Subcutaneous abdominal adipose tissue (tissue), 5 donors: ENCODE data around the gene MEGF9.
"Not testable (repeated sequence)": the region's sequence is repeated elsewhere in the genome, so short reads cannot be mapped to it uniquely, and the experiment has no call there.

Experiments used
- H3K27ac ChIP-seq: one replicate; pipeline ENCODE4 v1.7.0; 2013; ENCODE audit warnings: low read depth, mild to moderate bottlenecking, inconsistent platforms, low read length, moderate library complexity
- H3K27me3 ChIP-seq, 5 donors: one replicate each; pipeline ENCODE4 v1.7.0; 2013; ENCODE audit warnings: low read length in 5 of 5, inconsistent platforms in 1 of 5; ENCODE audit not compliant: control insufficient read depth in 5 of 5, insufficient read depth in 4 of 5
- H3K36me3 ChIP-seq, 5 donors: one replicate each; pipeline ENCODE4 v1.7.0; 2013; ENCODE audit warnings: low read length in 5 of 5; ENCODE audit not compliant: control insufficient read depth in 5 of 5, insufficient read depth in 5 of 5
- H3K4me1 ChIP-seq, 5 donors: one replicate each; pipeline ENCODE4 v1.7.0; 2013; ENCODE audit warnings: low read length in 5 of 5, mild to moderate bottlenecking in 3 of 5, moderate library complexity in 1 of 5; ENCODE audit not compliant: control insufficient read depth in 5 of 5, insufficient read depth in 5 of 5
- H3K4me3 ChIP-seq, 5 donors: one replicate each; pipeline ENCODE4 v1.7.0; 2013; ENCODE audit warnings: low read length in 5 of 5, low read depth in 1 of 5
- H3K9ac ChIP-seq, 5 donors: one replicate each; pipeline ENCODE4 v1.7.0; 2013; ENCODE audit warnings: low read length in 5 of 5, mild to moderate bottlenecking in 4 of 5, moderate library complexity in 3 of 5
- H3K9me3 ChIP-seq, 5 donors: one replicate each; pipeline ENCODE4 v1.7.0; 2013; ENCODE audit warnings: low read length in 5 of 5; ENCODE audit not compliant: control insufficient read depth in 5 of 5
- donor health status: healthy.
- donor health status: healthy.
- donor health status: healthy.
- donor health status: healthy.
- donor health status: healthy.

MEGF9 gene

GRCh38 chr9:120746366-120746765, 32.1 kb upstream of the MEGF9 start:
- not testable (repeated sequence) for H3K9ac ChIP-seq, H3K27ac ChIP-seq, H3K36me3 ChIP-seq, H3K4me3 ChIP-seq, H3K9me3 ChIP-seq, H3K27me3 ChIP-seq, H3K4me1 ChIP-seq

GRCh38 chr9:120745278-120745677, 31.0 kb upstream of the MEGF9 start:
- no peak overlapping the region for H3K9ac ChIP-seq
- H3K4me3 ChIP-seq = no peak overlapping the region
- no peaks in the 10 kb centered on the region for H3K9me3 ChIP-seq
- no peaks in the 10 kb centered on the region for H3K36me3 ChIP-seq
- H3K4me1 ChIP-seq = no peaks in the 10 kb centered on the region
- H3K27me3 ChIP-seq = no peaks in the 10 kb centered on the region
- no peak overlapping the region for H3K27ac ChIP-seq

GRCh38 chr9:120742951-120743416, 28.7 kb upstream of the MEGF9 start:
- H3K36me3 ChIP-seq = no peaks in the 10 kb centered on the region
- peaks cover 0 to 2% (median 0%) of the 10 kb centered on the region in 5 donors for H3K4me1 ChIP-seq
- no peak overlapping the region for H3K9ac ChIP-seq
- H3K27ac ChIP-seq = no peak overlapping the region
- no peak overlapping the region for H3K4me3 ChIP-seq
- H3K27me3 ChIP-seq = no peaks in the 10 kb centered on the region
- H3K9me3 ChIP-seq = no peaks in the 10 kb centered on the region

GRCh38 chr9:120741701-120742100, 27.4 kb upstream of the MEGF9 start:
- no peak overlapping the region for H3K27ac ChIP-seq
- no peaks in the 10 kb centered on the region for H3K27me3 ChIP-seq
- H3K36me3 ChIP-seq = no peaks in the 10 kb centered on the region
- no peak overlapping the region for H3K4me3 ChIP-seq
- no peak overlapping the region for H3K9ac ChIP-seq
- peaks cover 0 to 2% (median 0%) of the 10 kb centered on the region in 5 donors for H3K9me3 ChIP-seq
- peaks cover 0 to 8% (median 6%) of the 10 kb centered on the region in 5 donors for H3K4me1 ChIP-seq

- peaks cover 0 to 8% (median 6%) of the 10 kb centered on the region in 5 donors for H3K4me1 ChIP-seq
- no peaks in the 10 kb centered on the region for H3K27me3 ChIP-seq
- no peak overlapping the region for H3K9ac ChIP-seq
- H3K9me3 ChIP-seq = peaks cover 0 to 2% (median 0%) of the 10 kb centered on the region in 5 donors
- no peak overlapping the region for H3K27ac ChIP-seq
- H3K36me3 ChIP-seq = no peaks in the 10 kb centered on the region
- H3K4me3 ChIP-seq = no peak overlapping the region
Observed at GRCh38 chr9:120741191-120741590, 26.9 kb upstream of the MEGF9 start.

GRCh38 chr9:120740132-120740531, 25.9 kb upstream of the MEGF9 start:
- Histone ChIP-seq H3K4me3 (no peak overlapping the region), H3K27me3 (no peaks in the 10 kb centered on the region), H3K9me3 (peaks cover 0 to 2% (median 0%) of the 10 kb centered on the region in 5 donors), H3K9ac (no peak overlapping the region), H3K4me1 (peaks cover 0 to 19% (median 10%) of the 10 kb centered on the region in 5 donors), H3K27ac (no peak overlapping the region), H3K36me3 (no peaks in the 10 kb centered on the region)

- Histone ChIP-seq H3K27me3 (no peaks in the 10 kb centered on the region), H3K36me3 (no peaks in the 10 kb centered on the region), H3K9me3 (peaks cover 0 to 2% (median 0%) of the 10 kb centered on the region in 5 donors), H3K4me1 (peaks cover 0 to 32% (median 23%) of the 10 kb centered on the region in 5 donors), H3K27ac (no peak overlapping the region), H3K4me3 (no peak overlapping the region), H3K9ac (no peak overlapping the region)
Observed at GRCh38 chr9:120737416-120738165, 23.3 kb upstream of the MEGF9 start.

GRCh38 chr9:120736881-120737280, 22.6 kb upstream of the MEGF9 start:
- no peaks in the 10 kb centered on the region for H3K36me3 ChIP-seq
- no peak overlapping the region for H3K4me3 ChIP-seq
- H3K9me3 ChIP-seq = peaks cover 0 to 2% (median 0%) of the 10 kb centered on the region in 5 donors
- no peak overlapping the region for H3K9ac ChIP-seq
- peaks cover 0 to 33% (median 24%) of the 10 kb centered on the region in 5 donors for H3K4me1 ChIP-seq
- H3K27ac ChIP-seq = no peak overlapping the region
- H3K27me3 ChIP-seq = no peaks in the 10 kb centered on the region

GRCh38 chr9:120735415-120736126, 21.3 kb upstream of the MEGF9 start:
- peaks cover 0 to 2% (median 0%) of the 10 kb centered on the region in 5 donors for H3K9me3 ChIP-seq
- peaks cover 6 to 41% (median 33%) of the 10 kb centered on the region in 5 donors for H3K4me1 ChIP-seq
- peak overlapping the region in 2 of 5 donors; percentile 38 to 59 for H3K9ac ChIP-seq
- peak overlapping the region; percentile 87 for H3K27ac ChIP-seq
- H3K4me3 ChIP-seq = no peak overlapping the region
- H3K36me3 ChIP-seq = no peaks in the 10 kb centered on the region
- H3K27me3 ChIP-seq = no peaks in the 10 kb centered on the region
